Fibroblast of mammary gland (primary cell): ENCODE results near the gene VIPR2.

Experiments
- DNase-seq: peaks from one replicate; pipeline ENCODE4 v3.0.0-alpha.2; 2010; ENCODE audit warnings: low read depth
- H3K4me3 ChIP-seq: 2 replicates; pipeline ENCODE4 v1.5.1; 2011; ENCODE audit warnings: low read depth, mild to moderate bottlenecking, low read length, moderate library complexity; ENCODE audit not compliant: control insufficient read depth
- CTCF ChIP-seq: conservative IDR thresholded peaks from 2 replicates; pipeline ENCODE4 v1.5.1; 2011; ENCODE audit warnings: low read depth, low read length, inconsistent platforms; ENCODE audit not compliant: control insufficient read depth, insufficient read depth

Gene VIPR2

GRCh38 chr7:159010937-159011721 lies 133.5 kb downstream of the VIPR2 start:
- DNase-seq = no peak
- no peak for TF ChIP-seq CTCF
- H3K4me3 ChIP-seq = no peak overlapping the region

GRCh38 chr7:159010411-159010810 lies 134.3 kb downstream of the VIPR2 start:
- DNase-seq = no peak
- TF ChIP-seq CTCF = no peak
- no peak overlapping the region for H3K4me3 ChIP-seq

GRCh38 chr7:159009951-159010350 lies 134.7 kb downstream of the VIPR2 start:
- no peak overlapping the region for H3K4me3 ChIP-seq
- no peak for DNase-seq
- TF ChIP-seq CTCF = no peak

GRCh38 chr7:159008417-159008816 lies 136.2 kb downstream of the VIPR2 start:
- TF ChIP-seq CTCF = no peak
- H3K4me3 ChIP-seq = no peak overlapping the region
- DNase-seq = no peak

- no peak overlapping the region for H3K4me3 ChIP-seq
- no peak for TF ChIP-seq CTCF
- no peak for DNase-seq
Observed at GRCh38 chr7:159007996-159008389, 136.7 kb downstream of the VIPR2 start.

- TF ChIP-seq CTCF = no peak
- H3K4me3 ChIP-seq = no peak overlapping the region
- no peak for DNase-seq
Observed at GRCh38 chr7:159007364-159007995, 137.2 kb downstream of the VIPR2 start.
